Breast epithelium (tissue), 4 donors: ENCODE data around the gene CNKSR1. TPM values are rescaled to one million over a fixed set of nuclear protein-coding genes. Genes with fewer than 3 reads are reported as not detected.

Source experiments
- DNase-seq, 2 donors: peaks; one replicate each; pipeline ENCODE4 v3.0.0-alpha.2; 2019; ENCODE audit warnings: low spot score in 2 of 2
- H3K27ac ChIP-seq, 2 donors: fragments of 200-600 bp; sonication (generic) in 1 of 2; one replicate each; pipeline ENCODE4 v1.5.1; 2016 to 2019; ENCODE audit warnings: mild to moderate bottlenecking in 1 of 2
- H3K27me3 ChIP-seq, 2 donors: fragments of 200-600 bp; sonication (generic) in 1 of 2; one replicate each; pipeline versions ENCODE4 v1.5.1 to v1.6.0; 2017 to 2019; ENCODE audit warnings: control low read depth in 1 of 2, mild to moderate bottlenecking in 1 of 2
- H3K36me3 ChIP-seq: fragments of 200-600 bp; one replicate; pipeline ENCODE4 v1.5.1; 2019
- H3K4me1 ChIP-seq, 2 donors: fragments of 200-600 bp; sonication (generic); one replicate each; pipeline ENCODE4 v1.5.1; 2016 to 2019; ENCODE audit warnings: control low read depth in 1 of 2
- H3K4me3 ChIP-seq, 3 donors: fragments of 200-600 bp; sonication (generic); 1 replicate in 2 of 3; 2 replicates in 1 of 3; pipeline ENCODE4 v1.5.1; 2016 to 2019; ENCODE audit warnings: mild to moderate bottlenecking in 3 of 3, moderate library complexity in 2 of 3
- H3K9me3 ChIP-seq, 2 donors: fragments of 200-600 bp; sonication (generic) in 1 of 2; one replicate each; pipeline ENCODE4 v1.5.1; 2016 to 2019; ENCODE audit warnings: control low read depth in 1 of 2
- CTCF ChIP-seq, 3 donors: fragments of 450-650 bp; IDR thresholded peaks; one replicate each; pipeline ENCODE4 v1.5.1; 2016 to 2017; ENCODE audit warnings: antibody characterized with exemption in 3 of 3, mild to moderate bottlenecking in 3 of 3, moderate library complexity in 3 of 3
- POLR2A ChIP-seq: fragments of 450-650 bp; IDR thresholded peaks from one replicate; pipeline ENCODE4 v1.6.1; 2016; ENCODE audit warnings: antibody characterized with exemption, mild to moderate bottlenecking, moderate library complexity
- POLR2AphosphoS5 ChIP-seq, 3 donors: sonication (generic); formaldehyde crosslinking; IDR thresholded peaks; one replicate each; pipeline ENCODE4 v1.6.1; 2017; ENCODE audit warnings: antibody characterized with exemption in 3 of 3
- intact Hi-C: fragments of 100-400 bp; cut with DNase I; formaldehyde crosslinking; loops from one replicate; pipeline ENCODE4 v1.15.1; 2023; ENCODE audit warnings: low total_unique reads
- total RNA-seq, 3 donors: library from RNA; depleted of rRNA; stranded (reverse); fragments of >200 nt; gene quantifications; one replicate each; pipeline ENCODE4 v1.1.0, GENCODE V29; 2016

Gene CNKSR1
- total RNA-seq, 3 donors from 2014 or later: 2.2 to 28.2 (median 22.3) TPM

- H3K36me3 ChIP-seq: no peaks in the 10 kb centered on the region
- intact Hi-C loops: no loop called here
- no peaks in the 10 kb centered on the region for H3K4me1 ChIP-seq
- H3K9me3 ChIP-seq: no peaks in the 10 kb centered on the region
- no peak overlapping the region for H3K27ac ChIP-seq
- DNase-seq: no peak
- H3K4me3 ChIP-seq: no peak overlapping the region
- TF ChIP-seq CTCF (IDR thresholded peaks at IDR 0.05) (no peak), POLR2AphosphoS5 (IDR thresholded peaks at IDR 0.05) (no peak), POLR2A (no peak)
- no peaks in the 10 kb centered on the region for H3K27me3 ChIP-seq
Measured at GRCh38 chr1:26200413-26200812, 23.1 kb downstream of the CNKSR1 start.

- H3K4me1 ChIP-seq: no peaks in the 10 kb centered on the region
- H3K27ac ChIP-seq: no peak overlapping the region
- H3K9me3 ChIP-seq: no peaks in the 10 kb centered on the region
- no peaks in the 10 kb centered on the region for H3K36me3 ChIP-seq
- no peaks in the 10 kb centered on the region for H3K27me3 ChIP-seq
- intact Hi-C loops: no loop called here
- DNase-seq: no peak
- no peak overlapping the region for H3K4me3 ChIP-seq
- TF ChIP-seq POLR2AphosphoS5 (IDR thresholded peaks at IDR 0.05) (no peak), CTCF (IDR thresholded peaks at IDR 0.05) (no peak), POLR2A (no peak)
Measured at GRCh38 chr1:26203642-26204318, 26.5 kb downstream of the CNKSR1 start.

GRCh38 chr1:26210147-26210870 is 33.0 kb downstream of the CNKSR1 start:
- Histone ChIP-seq H3K27ac (no peak overlapping the region), H3K36me3 (no peaks in the 10 kb centered on the region), H3K9me3 (no peaks in the 10 kb centered on the region), H3K27me3 (no peaks in the 10 kb centered on the region), H3K4me1 (no peaks in the 10 kb centered on the region), H3K4me3 (no peak overlapping the region)
- intact Hi-C loops: no loop called here
- no peak for DNase-seq
- no peak for TF ChIP-seq POLR2AphosphoS5 (IDR thresholded peaks at IDR 0.05)
- no peak for TF ChIP-seq CTCF (IDR thresholded peaks at IDR 0.05)
- no peak for TF ChIP-seq POLR2A

- intact Hi-C loops: no loop called here
- Histone ChIP-seq H3K4me1 (no peaks in the 10 kb centered on the region), H3K9me3 (no peaks in the 10 kb centered on the region), H3K36me3 (no peaks in the 10 kb centered on the region), H3K27me3 (no peaks in the 10 kb centered on the region), H3K27ac (no peak overlapping the region), H3K4me3 (no peak overlapping the region)
- TF ChIP-seq POLR2A: no peak
- TF ChIP-seq POLR2AphosphoS5 (IDR thresholded peaks at IDR 0.05): no peak
- no peak for TF ChIP-seq CTCF (IDR thresholded peaks at IDR 0.05)
- DNase-seq: no peak
Measured at GRCh38 chr1:26212726-26213125, 35.4 kb downstream of the CNKSR1 start.

- TF ChIP-seq CTCF (IDR thresholded peaks at IDR 0.05) (no peak), POLR2A (no peak), POLR2AphosphoS5 (IDR thresholded peaks at IDR 0.05) (no peak)
- Histone ChIP-seq H3K27me3 (no peaks in the 10 kb centered on the region), H3K4me3 (no peak overlapping the region), H3K36me3 (no peaks in the 10 kb centered on the region), H3K9me3 (no peaks in the 10 kb centered on the region), H3K27ac (no peak overlapping the region), H3K4me1 (no peaks in the 10 kb centered on the region)
- DNase-seq: no peak
- intact Hi-C loops: no loop called here
Measured at GRCh38 chr1:26213335-26213905, 36.1 kb downstream of the CNKSR1 start.
